Astrocyte (in vitro differentiated cells and primary cell): ENCODE measurements around the gene GLRA3. TPM values are rescaled to one million over a fixed set of nuclear protein-coding genes. Genes with fewer than 3 reads are reported as not detected.

Experiments
- DNase-seq: peaks from one replicate; pipeline ENCODE4 v3.0.0-alpha.2; 2010; ENCODE audit warnings: low read depth
- FAIRE-seq: peaks from 2 replicates; lab custom pipeline; 2011; peaks lifted over from hg19 to GRCh38; lab: Jason Lieb, UNC
- H2AFZ ChIP-seq: 2 replicates; pipeline ENCODE4 v1.6.0; 2012; ENCODE audit warnings: low read depth, low read length, inconsistent platforms
- H3K27ac ChIP-seq: 2 replicates; pipeline ENCODE4 v1.5.1; 2011; ENCODE audit warnings: low read depth, low read length, inconsistent platforms
- H3K27me3 ChIP-seq: 2 replicates; pipeline ENCODE4 v1.6.0; 2011; ENCODE audit warnings: low read length, inconsistent platforms; ENCODE audit not compliant: insufficient read depth
- H3K36me3 ChIP-seq: 2 replicates; pipeline ENCODE4 v1.5.1; 2011; ENCODE audit warnings: low read length, inconsistent platforms; ENCODE audit not compliant: insufficient read depth
- H3K4me1 ChIP-seq: 2 replicates; pipeline ENCODE4 v1.5.1; 2011; ENCODE audit warnings: low read length, inconsistent platforms; ENCODE audit not compliant: insufficient read depth
- H3K4me2 ChIP-seq: 2 replicates; pipeline ENCODE4 v1.6.0; 2012; ENCODE audit warnings: low read length, inconsistent platforms
- H3K4me3 ChIP-seq: 2 replicates; pipeline ENCODE4 v1.5.1; 2011; ENCODE audit warnings: low read depth, mild to moderate bottlenecking, low read length, inconsistent platforms; ENCODE audit not compliant: insufficient read depth
- H3K79me2 ChIP-seq: 2 replicates; pipeline ENCODE4 v1.6.0; 2012; ENCODE audit warnings: mild to moderate bottlenecking, low read length, inconsistent platforms; ENCODE audit not compliant: insufficient read depth
- H3K9ac ChIP-seq: 2 replicates; pipeline ENCODE4 v1.6.0; 2012; ENCODE audit warnings: mild to moderate bottlenecking, low read length, inconsistent platforms
- H3K9me3 ChIP-seq: 2 replicates; pipeline ENCODE4 v1.5.1; 2012; ENCODE audit warnings: low read depth, mild to moderate bottlenecking, low read length, inconsistent platforms; ENCODE audit not compliant: insufficient read depth
- H4K20me1 ChIP-seq: 2 replicates; pipeline ENCODE4 v1.6.0; 2012; ENCODE audit warnings: low read length, inconsistent platforms; ENCODE audit not compliant: insufficient read depth
- H3K27ac Mint-ChIP-seq: one replicate; pipeline ENCODE4 v1.8.0; 2021; ENCODE audit warnings: mild to moderate bottlenecking, mixed read lengths; ENCODE audit not compliant: unreplicated experiment
- H3K27me3 Mint-ChIP-seq: one replicate; pipeline ENCODE4 v1.8.0; 2021; ENCODE audit warnings: low read depth, mixed read lengths; ENCODE audit not compliant: unreplicated experiment
- H3K36me3 Mint-ChIP-seq: one replicate; pipeline ENCODE4 v1.8.0; 2021; ENCODE audit warnings: low read depth, mixed read lengths; ENCODE audit not compliant: unreplicated experiment
- H3K4me1 Mint-ChIP-seq: one replicate; pipeline ENCODE4 v1.8.0; 2021; ENCODE audit warnings: low read depth, mixed read lengths; ENCODE audit not compliant: unreplicated experiment
- H3K4me3 Mint-ChIP-seq: one replicate; pipeline ENCODE4 v1.8.0; 2021; ENCODE audit warnings: mild to moderate bottlenecking, moderate library complexity, mixed read lengths; ENCODE audit not compliant: unreplicated experiment
- H3K9me3 Mint-ChIP-seq: one replicate; pipeline ENCODE4 v1.8.0; 2021; ENCODE audit warnings: mild to moderate bottlenecking, mixed read lengths; ENCODE audit not compliant: unreplicated experiment
- CTCF ChIP-seq: IDR thresholded peaks from 2 replicates; pipeline ENCODE4 v1.5.1; 2011; ENCODE audit warnings: low read depth, mild to moderate bottlenecking, inconsistent platforms, low read length, moderate library complexity; ENCODE audit not compliant: insufficient read depth
- EZH2 ChIP-seq: IDR thresholded peaks from 2 replicates; pipeline ENCODE4 v1.6.1; 2012; ENCODE audit warnings: mild to moderate bottlenecking, low read length, inconsistent platforms; ENCODE audit not compliant: insufficient read depth
- total RNA-seq: library from RNA; stranded (reverse); gene quantifications from 2 replicates; pipeline ENCODE4 v1.2.1, GENCODE V29; 2021

The GLRA3 gene
- total RNA-seq, 1 donor from 2014 or later = not detected

- H3K4me2 ChIP-seq = no peak overlapping the region
- Mint-ChIP-seq H3K9me3 (peaks cover 8% of the 10 kb centered on the region), H3K4me3 (no peak overlapping the region), H3K4me1 (peaks cover 3% of the 10 kb centered on the region), H3K36me3 (no peaks in the 10 kb centered on the region), H3K27ac (no peak overlapping the region), H3K27me3 (no peaks in the 10 kb centered on the region)
- DNase-seq = no peak
- no peaks in the 10 kb centered on the region for H3K4me1 ChIP-seq
- no peaks in the 10 kb centered on the region for H3K36me3 ChIP-seq
- H3K9ac ChIP-seq = no peak overlapping the region
- no peaks in the 10 kb centered on the region for H4K20me1 ChIP-seq
- H3K9me3 ChIP-seq = peaks cover 3% of the 10 kb centered on the region
- H3K27me3 ChIP-seq = no peaks in the 10 kb centered on the region
- H3K27ac ChIP-seq = no peak overlapping the region
- H2AFZ ChIP-seq = no peak overlapping the region
- no peak overlapping the region for H3K4me3 ChIP-seq
- no peaks in the 10 kb centered on the region for H3K79me2 ChIP-seq
- FAIRE-seq = no peak
- TF ChIP-seq CTCF = no peak
- no peak for TF ChIP-seq EZH2
Observed at GRCh38 chr4:174871407-174871806, 42.4 kb upstream of the GLRA3 start.

- no peak for FAIRE-seq
Observed at GRCh38 chr4:174870311-174870710, 41.3 kb upstream of the GLRA3 start.

More at GRCh38 chr4:174870311-174870710, 41.3 kb upstream of the GLRA3 start:
- H3K4me3 ChIP-seq = no peak overlapping the region
- H3K4me1 ChIP-seq = no peaks in the 10 kb centered on the region
- no peak overlapping the region for H3K27ac ChIP-seq
- H3K4me2 ChIP-seq = no peak overlapping the region
- H2AFZ ChIP-seq = no peak overlapping the region
- no peak overlapping the region for H3K9ac ChIP-seq
- Mint-ChIP-seq H3K27ac (no peak overlapping the region), H3K9me3 (peaks cover 13% of the 10 kb centered on the region), H3K27me3 (no peaks in the 10 kb centered on the region), H3K36me3 (no peaks in the 10 kb centered on the region), H3K4me1 (peaks cover 8% of the 10 kb centered on the region), H3K4me3 (no peak overlapping the region)
- DNase-seq = no peak
- H3K79me2 ChIP-seq = no peaks in the 10 kb centered on the region
- H3K27me3 ChIP-seq = no peaks in the 10 kb centered on the region
- no peaks in the 10 kb centered on the region for H3K36me3 ChIP-seq
- H4K20me1 ChIP-seq = no peaks in the 10 kb centered on the region
- peaks cover 3% of the 10 kb centered on the region for H3K9me3 ChIP-seq
- TF ChIP-seq CTCF (no peak), EZH2 (no peak)
